ENCODE measurements around the gene PAX5.
"Not testable (repeated sequence)": the region's sequence is repeated elsewhere in the genome, so short reads cannot be mapped to it uniquely, and the experiment has no call there.

Gene PAX5

DNA sequence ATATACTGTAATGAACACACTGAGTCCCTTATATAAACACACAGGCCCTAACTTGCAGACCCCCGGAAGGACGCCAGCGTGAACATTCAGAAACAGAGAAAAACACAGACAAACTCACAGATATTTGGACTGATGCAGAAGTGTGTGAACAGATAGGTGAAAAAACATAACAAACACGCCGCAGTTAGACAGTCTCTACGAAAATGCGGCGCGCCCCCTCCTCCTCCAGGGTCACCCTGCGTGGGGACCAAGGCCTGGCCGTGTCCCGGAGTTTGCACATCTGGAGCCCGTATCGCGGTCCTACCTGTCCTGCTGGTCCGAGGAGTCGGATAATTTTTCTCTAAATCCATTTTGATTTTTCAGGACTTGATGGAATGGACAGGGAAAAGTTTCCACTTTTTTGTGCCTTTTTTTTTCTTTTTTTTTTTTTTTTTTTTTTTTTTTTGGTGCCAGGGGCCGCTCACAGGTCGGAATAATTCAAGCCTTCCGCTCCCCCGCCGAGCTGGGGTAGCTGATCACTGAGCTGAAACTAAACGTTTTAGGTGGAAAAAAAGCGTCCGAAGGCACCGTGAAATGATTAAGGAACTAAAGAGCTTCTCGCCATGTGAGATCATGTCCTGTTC, at the start of gene PAX5:
TSS of gene PAX5 (minus strand) at position 587 of the 623 bp plus-strand sequence. CDS start at position 350, 237 bp downstream.
- TF ChIP-seq ZNF274 (IDR thresholded peaks at IDR 0.05; ENCODE audit: low read depth, low read length) = no peak
- TF ChIP-seq SUZ12 (IDR thresholded peaks at IDR 0.05; ENCODE audit: extremely low read depth, insufficient read depth, insufficient read length) = no peak
- TF ChIP-seq YY1 (IDR thresholded peaks at IDR 0.05; ENCODE audit: insufficient read depth, insufficient read length) = no peak
- peaks cover 100% of the 10 kb centered on the region for H3K27me3 ChIP-seq (ENCODE audit: insufficient read depth, insufficient read length)
- peak within 1 kb of the TSS; percentile 51 for H3K9ac ChIP-seq (ENCODE audit: insufficient read length, low read depth)
- DNase-seq (ENCODE audit: low read depth, low spot score) = no peak
- H3K4me3 ChIP-seq (ENCODE audit: insufficient read length, low read depth) = peak within 1 kb of the TSS; percentile 33
- no peaks in the 10 kb centered on the region for H3K36me3 ChIP-seq (ENCODE audit: insufficient read depth, insufficient read length, low read length)
- peaks cover 4% of the 10 kb centered on the region for H3K4me1 ChIP-seq (ENCODE audit: insufficient read depth, insufficient read length)
- H3K9me3 ChIP-seq (ENCODE audit: insufficient read depth, low read length) = no peaks in the 10 kb centered on the region

DNA sequence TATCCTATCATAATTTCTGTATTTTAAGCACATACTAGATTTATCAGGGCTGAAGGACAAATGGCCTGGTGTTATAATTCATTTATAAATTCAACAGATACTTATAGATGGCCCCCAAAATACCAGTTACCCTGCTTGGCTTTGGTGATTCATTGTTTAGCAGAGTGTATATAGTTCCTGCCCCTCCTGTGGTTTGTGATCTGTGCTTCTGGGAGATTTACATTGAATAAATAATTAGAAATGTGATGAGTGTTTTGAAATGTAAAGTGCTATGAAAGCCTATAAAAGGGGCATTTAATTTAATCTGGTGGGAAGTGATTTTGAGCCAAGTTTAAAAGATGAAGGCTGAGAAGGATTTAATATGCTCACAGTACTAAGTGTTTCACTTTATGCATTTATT, 49.6 kb upstream of the PAX5 start:
- TF ChIP-seq ZNF274 (IDR thresholded peaks at IDR 0.05; ENCODE audit: low read depth, low read length) (no peak), YY1 (IDR thresholded peaks at IDR 0.05; ENCODE audit: insufficient read depth, insufficient read length) (no peak), SUZ12 (IDR thresholded peaks at IDR 0.05; ENCODE audit: extremely low read depth, insufficient read depth, insufficient read length) (no peak)
- no peak for DNase-seq (ENCODE audit: low read depth, low spot score)
- H3K27me3 ChIP-seq (ENCODE audit: insufficient read depth, insufficient read length) = peaks cover 6% of the 10 kb centered on the region
- no peaks in the 10 kb centered on the region for H3K4me1 ChIP-seq (ENCODE audit: insufficient read depth, insufficient read length)
- H3K9ac ChIP-seq (ENCODE audit: insufficient read length, low read depth) = no peak overlapping the region
- H3K36me3 ChIP-seq (ENCODE audit: insufficient read depth, insufficient read length, low read length) = peaks cover 22% of the 10 kb centered on the region
- H3K4me3 ChIP-seq (ENCODE audit: insufficient read length, low read depth) = no peak overlapping the region
- peaks cover 6% of the 10 kb centered on the region for H3K9me3 ChIP-seq (ENCODE audit: insufficient read depth, low read length)

DNA sequence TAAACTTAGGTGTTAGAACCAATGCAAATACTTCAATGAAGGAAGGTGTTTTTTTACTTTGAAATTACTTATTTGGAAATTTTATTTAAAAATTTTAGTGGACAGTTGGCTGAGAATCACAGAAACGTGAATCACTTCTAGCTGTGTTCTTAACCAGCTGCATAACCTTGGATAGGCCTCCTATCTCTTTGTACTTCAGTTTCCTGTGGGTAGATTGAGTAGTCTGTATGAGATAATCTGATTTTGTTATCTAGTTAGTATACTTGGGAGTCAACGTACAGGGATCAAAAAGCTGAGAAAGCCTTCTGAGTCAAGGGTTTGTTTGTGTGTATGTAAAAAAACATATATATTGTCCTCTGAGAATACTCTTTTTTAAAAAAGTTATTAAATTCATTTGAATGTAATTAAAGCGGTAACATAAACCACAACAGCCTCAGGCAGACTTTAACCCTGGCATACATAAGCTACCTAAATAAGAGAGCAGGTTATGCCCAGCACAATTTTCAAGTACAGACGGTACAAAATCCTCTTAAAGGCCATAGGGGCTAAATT, 48.2 kb upstream of the PAX5 start:
- H3K4me1 ChIP-seq (ENCODE audit: insufficient read depth, insufficient read length) = no peaks in the 10 kb centered on the region
- no peak for TF ChIP-seq YY1 (IDR thresholded peaks at IDR 0.05; ENCODE audit: insufficient read depth, insufficient read length)
- no peak for TF ChIP-seq SUZ12 (IDR thresholded peaks at IDR 0.05; ENCODE audit: extremely low read depth, insufficient read depth, insufficient read length)
- TF ChIP-seq ZNF274 (IDR thresholded peaks at IDR 0.05; ENCODE audit: low read depth, low read length) = no peak
- no peak overlapping the region for H3K4me3 ChIP-seq (ENCODE audit: insufficient read length, low read depth)

DNA sequence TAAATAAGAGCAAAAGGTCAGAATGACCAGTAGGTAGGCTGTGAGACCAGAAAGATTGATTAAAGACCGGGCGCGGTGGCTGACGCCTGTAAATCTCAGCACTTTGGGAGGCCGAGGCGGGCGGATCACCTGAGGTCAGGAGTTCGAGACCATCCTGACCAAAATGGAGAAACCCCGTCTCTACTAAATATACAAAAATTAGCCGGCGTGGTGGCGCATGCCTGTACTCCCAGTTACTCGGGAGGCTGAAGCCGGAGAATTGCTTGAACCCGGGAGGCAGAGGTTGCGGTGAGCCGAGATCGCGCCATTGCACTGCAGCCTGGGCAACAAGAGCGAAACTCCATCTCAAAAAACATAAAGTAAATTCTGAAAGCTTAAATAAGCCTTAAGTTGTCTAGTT, 47.4 kb upstream of the PAX5 start:
- DNase-seq (ENCODE audit: low read depth, low spot score); H3K4me1 ChIP-seq (ENCODE audit: insufficient read depth, insufficient read length); H3K4me3 ChIP-seq (ENCODE audit: insufficient read length, low read depth); H3K36me3 ChIP-seq (ENCODE audit: insufficient read depth, insufficient read length, low read length); H3K9ac ChIP-seq (ENCODE audit: insufficient read length, low read depth); H3K27me3 ChIP-seq (ENCODE audit: insufficient read depth, insufficient read length): not testable (repeated sequence)
- H3K9me3 ChIP-seq (ENCODE audit: insufficient read depth, low read length) = peaks cover 11% of the 10 kb centered on the region

More for the DNA sequence above, 48.2 kb upstream of the PAX5 start:
- no peak for DNase-seq (ENCODE audit: low read depth, low spot score)
- Histone ChIP-seq H3K36me3 (ENCODE audit: insufficient read depth, insufficient read length, low read length) (peaks cover 9% of the 10 kb centered on the region), H3K27me3 (ENCODE audit: insufficient read depth, insufficient read length) (peaks cover 9% of the 10 kb centered on the region), H3K9me3 (ENCODE audit: insufficient read depth, low read length) (peaks cover 11% of the 10 kb centered on the region), H3K9ac (ENCODE audit: insufficient read length, low read depth) (no peak overlapping the region)

DNA sequence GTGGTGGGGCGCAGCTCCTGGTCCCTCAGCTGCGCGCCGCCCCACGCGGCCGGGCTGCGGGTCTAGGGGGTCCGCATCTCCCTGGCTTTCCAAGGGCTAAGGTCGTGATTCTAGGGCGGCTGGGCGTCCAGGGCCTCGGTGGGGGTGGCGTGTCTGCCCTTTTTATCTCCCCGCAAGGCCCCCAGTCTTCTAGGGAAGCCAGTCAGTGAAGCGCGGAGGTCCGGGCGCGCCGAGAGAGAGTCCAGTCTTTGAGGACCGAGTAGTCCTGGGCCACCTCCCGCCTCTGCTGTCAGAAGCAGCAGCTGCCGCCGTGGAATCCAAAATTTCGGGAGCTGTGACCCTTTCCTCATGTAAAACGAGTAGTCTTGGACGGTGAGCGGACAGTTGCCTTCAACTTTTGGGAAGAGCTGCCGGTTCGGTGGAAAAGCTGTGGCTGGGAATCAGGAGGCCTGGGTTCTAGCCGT, 46.1 kb upstream of the PAX5 start:
- Histone ChIP-seq H3K9me3 (ENCODE audit: insufficient read depth, low read length) (peaks cover 11% of the 10 kb centered on the region), H3K4me3 (ENCODE audit: insufficient read length, low read depth) (peak overlapping the region; percentile 93), H3K27me3 (ENCODE audit: insufficient read depth, insufficient read length) (peaks cover 11% of the 10 kb centered on the region), H3K9ac (ENCODE audit: insufficient read length, low read depth) (peak overlapping the region; percentile 94)
- not testable (repeated sequence) for H3K4me1 ChIP-seq (ENCODE audit: insufficient read depth, insufficient read length); H3K36me3 ChIP-seq (ENCODE audit: insufficient read depth, insufficient read length, low read length); DNase-seq (ENCODE audit: low read depth, low spot score)

DNA sequence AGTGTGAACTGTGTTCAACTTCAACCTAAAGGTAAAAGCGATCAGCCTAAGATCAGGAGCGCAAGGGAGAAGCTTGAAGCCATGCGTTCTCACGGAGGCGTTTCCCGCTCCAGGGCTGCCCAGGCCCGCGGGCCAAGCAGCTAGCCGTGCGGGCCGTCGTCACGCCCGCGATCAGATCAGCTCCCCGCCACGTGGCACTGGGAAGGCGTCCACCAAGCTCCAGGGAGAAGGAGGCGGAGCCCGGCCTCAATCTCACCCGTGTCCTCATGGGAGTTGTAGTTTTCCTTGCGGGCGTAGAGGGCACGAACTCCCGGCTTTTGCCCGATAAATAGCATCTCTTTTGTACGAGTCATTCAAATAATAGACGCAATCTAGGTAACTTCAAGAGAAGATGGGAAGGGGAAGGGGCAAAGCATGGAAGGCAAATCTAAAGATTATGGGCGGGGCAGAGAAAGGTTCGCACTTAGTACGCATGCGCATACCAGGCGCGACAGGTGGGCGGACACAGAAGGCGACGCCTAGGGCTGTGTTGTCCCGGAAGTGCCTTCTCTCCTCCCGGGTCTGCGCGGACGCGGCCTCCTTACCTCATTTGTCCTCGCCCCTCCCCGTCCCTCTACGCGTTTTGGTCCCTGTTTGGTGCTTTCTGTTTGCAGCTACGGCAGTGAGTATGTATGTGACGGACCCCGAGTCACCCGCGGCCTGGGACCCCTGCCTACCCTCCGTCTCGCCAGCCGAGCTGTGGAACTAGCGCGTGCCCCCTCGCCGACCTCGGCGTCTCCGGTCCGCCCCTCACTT, 45.5 kb upstream of the PAX5 start:
- H3K4me3 ChIP-seq (ENCODE audit: insufficient read length, low read depth) = peak overlapping the region; percentile 93
- H3K36me3 ChIP-seq (ENCODE audit: insufficient read depth, insufficient read length, low read length) = no peaks in the 10 kb centered on the region
- H3K9ac ChIP-seq (ENCODE audit: insufficient read length, low read depth) = peak overlapping the region; percentile 94
- no peaks in the 10 kb centered on the region for H3K4me1 ChIP-seq (ENCODE audit: insufficient read depth, insufficient read length)
- no peak for TF ChIP-seq ZNF274 (IDR thresholded peaks at IDR 0.05; ENCODE audit: low read depth, low read length)
- TF ChIP-seq SUZ12 (IDR thresholded peaks at IDR 0.05; ENCODE audit: extremely low read depth, insufficient read depth, insufficient read length) = no peak
- TF ChIP-seq YY1 (IDR thresholded peaks at IDR 0.05; ENCODE audit: insufficient read depth, insufficient read length) = no peak
- H3K27me3 ChIP-seq (ENCODE audit: insufficient read depth, insufficient read length) = peaks cover 11% of the 10 kb centered on the region
- peak; percentile 87 for DNase-seq (ENCODE audit: low read depth, low spot score)
- peaks cover 11% of the 10 kb centered on the region for H3K9me3 ChIP-seq (ENCODE audit: insufficient read depth, low read length)

DNA sequence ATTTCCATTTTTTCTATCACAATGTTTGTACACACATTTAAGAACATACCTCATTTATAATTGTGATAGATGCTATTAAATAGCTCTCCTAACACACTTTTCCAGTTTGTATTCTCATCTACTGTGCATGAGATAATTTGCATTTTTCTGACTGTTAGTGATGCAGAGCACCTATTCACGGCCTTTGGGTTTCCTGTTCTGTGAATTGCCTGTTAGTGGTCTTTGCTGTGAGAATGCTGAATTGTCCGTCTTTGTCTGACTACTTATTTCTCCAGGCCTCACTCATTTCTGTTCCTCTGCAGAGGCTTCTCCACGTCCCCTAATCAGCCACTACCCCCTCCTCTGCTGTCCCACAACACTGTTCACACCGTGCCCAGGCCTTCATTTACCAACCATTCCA, 40.7 kb upstream of the PAX5 start:
- H3K9ac ChIP-seq (ENCODE audit: insufficient read length, low read depth); DNase-seq (ENCODE audit: low read depth, low spot score); H3K4me1 ChIP-seq (ENCODE audit: insufficient read depth, insufficient read length); H3K36me3 ChIP-seq (ENCODE audit: insufficient read depth, insufficient read length, low read length); H3K4me3 ChIP-seq (ENCODE audit: insufficient read length, low read depth): not testable (repeated sequence)
- H3K27me3 ChIP-seq (ENCODE audit: insufficient read depth, insufficient read length) = peaks cover 11% of the 10 kb centered on the region
- H3K9me3 ChIP-seq (ENCODE audit: insufficient read depth, low read length) = peaks cover 11% of the 10 kb centered on the region

Measured in NT2/D1 (cell line).